Measurements from ENCODE around the gene LRRC3B. TPM values are rescaled to one million over a fixed set of nuclear protein-coding genes. Genes with fewer than 3 reads are reported as not detected.

Gene LRRC3B
- total RNA-seq, 2 donors from 2014 or later: 0.06 to 0.14 TPM

GRCh38 chr3:26683902-26684301, 61.3 kb downstream of the LRRC3B start:
- intact Hi-C loops (cut with DNase I, micrococcal nuclease): no loop called here
- DNase-seq (no peak), ATAC-seq (no peak)

- no peak for ATAC-seq
- no peak for DNase-seq
- intact Hi-C loops (cut with DNase I, micrococcal nuclease): no loop called here
Observed at GRCh38 chr3:26687466-26687865, 64.9 kb downstream of the LRRC3B start.

GRCh38 chr3:26699553-26699952, 77.0 kb downstream of the LRRC3B start:
- intact Hi-C loops (cut with DNase I, micrococcal nuclease): no loop called here
- DNase-seq (no peak), ATAC-seq (no peak)

- intact Hi-C loops (cut with DNase I, micrococcal nuclease): no loop called here
- ATAC-seq: no peak
Observed at GRCh38 chr3:26703519-26703918, 80.9 kb downstream of the LRRC3B start.

GRCh38 chr3:26704736-26705135, 82.2 kb downstream of the LRRC3B start:
- intact Hi-C loops (cut with DNase I, micrococcal nuclease): no loop called here
- ATAC-seq: no peak
- DNase-seq: no peak

More at GRCh38 chr3:26703519-26703918, 80.9 kb downstream of the LRRC3B start:
- no peak for DNase-seq

- DNase-seq (no peak), ATAC-seq (no peak)
- intact Hi-C loops (cut with DNase I, micrococcal nuclease): no loop called here
Observed at GRCh38 chr3:26708501-26708900, 85.9 kb downstream of the LRRC3B start.

- intact Hi-C loops (cut with DNase I, micrococcal nuclease): loop anchor here in 1 of 2 donors (2.0 kb wide), 1 partner anchor 870 kb away; no protein-coding TSS in a partner anchor
- no peak for DNase-seq
- no peak for ATAC-seq
Observed at GRCh38 chr3:26712211-26713026, 89.8 kb downstream of the LRRC3B start.

GRCh38 chr3:26713091-26713490, 90.5 kb downstream of the LRRC3B start:
- intact Hi-C loops (cut with DNase I, micrococcal nuclease): loop anchor here in 1 of 2 donors (2.0 kb wide), 1 partner anchor 870 kb away; no protein-coding TSS in a partner anchor
- DNase-seq: no peak
- no peak for ATAC-seq

- intact Hi-C loops (cut with DNase I, micrococcal nuclease): no loop called here
- ATAC-seq (no peak), DNase-seq (no peak)
Observed at GRCh38 chr3:26714485-26714884, 91.9 kb downstream of the LRRC3B start.

GRCh38 chr3:26715431-26715830, 92.9 kb downstream of the LRRC3B start:
- intact Hi-C loops (cut with DNase I, micrococcal nuclease): no loop called here
- DNase-seq (no peak), ATAC-seq (no peak)

- intact Hi-C loops (cut with DNase I, micrococcal nuclease): no loop called here
- no peak for ATAC-seq
- no peak for DNase-seq
Observed at GRCh38 chr3:26718315-26718714, 95.7 kb downstream of the LRRC3B start.

- intact Hi-C loops (cut with DNase I, micrococcal nuclease): no loop called here
- DNase-seq (peak in 1 of 2 donors; percentile 4), ATAC-seq (no peak)
Observed at GRCh38 chr3:26719134-26719533, 96.6 kb downstream of the LRRC3B start.

- no peak for DNase-seq
- intact Hi-C loops (cut with DNase I, micrococcal nuclease): no loop called here
Observed at GRCh38 chr3:26721047-26721446, 98.5 kb downstream of the LRRC3B start.

GRCh38 chr3:26731843-26732242, 109.3 kb downstream of the LRRC3B start:
- no peak for ATAC-seq
- DNase-seq: no peak
- intact Hi-C loops (cut with DNase I, micrococcal nuclease): no loop called here

More at GRCh38 chr3:26721047-26721446, 98.5 kb downstream of the LRRC3B start:
- no peak for ATAC-seq

- intact Hi-C loops (cut with DNase I, micrococcal nuclease): no loop called here
- no peak for ATAC-seq
Observed at GRCh38 chr3:26750263-26750662, 127.7 kb downstream of the LRRC3B start.

GRCh38 chr3:26752466-26752865, 129.9 kb downstream of the LRRC3B start:
- no peak for ATAC-seq
- intact Hi-C loops (cut with DNase I, micrococcal nuclease): no loop called here
- no peak for DNase-seq

More at GRCh38 chr3:26750263-26750662, 127.7 kb downstream of the LRRC3B start:
- DNase-seq: no peak

GRCh38 chr3:26753095-26753494, 130.5 kb downstream of the LRRC3B start:
- ATAC-seq (no peak), DNase-seq (no peak)
- intact Hi-C loops (cut with DNase I, micrococcal nuclease): no loop called here

GRCh38 chr3:26757978-26758377, 135.4 kb downstream of the LRRC3B start:
- intact Hi-C loops (cut with DNase I, micrococcal nuclease): no loop called here
- DNase-seq: no peak
- no peak for ATAC-seq

All from left colon (tissue), 2 donors.